RWPE2 (cell line): Measurements from ENCODE around the gene PLPP7.

Experiments used
- ATAC-seq: fragments of 200-7000 bp; cut with Tn5 transposase; 3 replicates; pipeline ENCODE4 v1.9.1; 2021; ENCODE audit warnings: low read depth
- DNase-seq: peaks from one replicate; pipeline ENCODE4 v3.0.0-alpha.2; 2020; ENCODE audit warnings: low spot score
- H3K27ac ChIP-seq: fragments of 450-650 bp; 2 replicates; pipeline ENCODE4 v1.5.1; 2017; ENCODE audit warnings: mild to moderate bottlenecking; ENCODE audit not compliant: poor library complexity, severe bottlenecking
- H3K27me3 ChIP-seq: fragments of 250-450 bp; sonication (Bioruptor Pico); 2 replicates; pipeline ENCODE4 v1.5.1; 2021; ENCODE audit warnings: mild to moderate bottlenecking, moderate library complexity; ENCODE audit not compliant: insufficient read depth, poor library complexity, severe bottlenecking
- H3K36me3 ChIP-seq: fragments of 250-450 bp; sonication (Bioruptor Pico); 2 replicates; pipeline ENCODE4 v1.5.1; 2020; ENCODE audit warnings: low read depth, mild to moderate bottlenecking, moderate library complexity
- H3K4me1 ChIP-seq: fragments of 250-450 bp; sonication (Bioruptor Pico); 2 replicates; pipeline ENCODE4 v1.5.1; 2021; ENCODE audit warnings: mild to moderate bottlenecking, moderate library complexity; ENCODE audit not compliant: insufficient read depth, poor library complexity, severe bottlenecking
- H3K4me3 ChIP-seq: fragments of 250-450 bp; sonication (Bioruptor Pico); 2 replicates; pipeline ENCODE4 v1.5.1; 2021; ENCODE audit warnings: mild to moderate bottlenecking, moderate library complexity; ENCODE audit not compliant: severe bottlenecking
- H3K9me3 ChIP-seq: fragments of 250-450 bp; sonication (Bioruptor Pico); 2 replicates; pipeline ENCODE4 v1.5.1; 2021; ENCODE audit warnings: mild to moderate bottlenecking, moderate library complexity; ENCODE audit not compliant: severe bottlenecking
- CTCF ChIP-seq: fragments of 450-650 bp; IDR thresholded peaks from one replicate; pipeline ENCODE4 v1.5.1; 2017; ENCODE audit warnings: mild to moderate bottlenecking, moderate library complexity; ENCODE audit not compliant: poor library complexity, severe bottlenecking

PLPP7 gene

GRCh38 chr9:131276891-131277286 lies 12.6 kb upstream of the PLPP7 start:
- DNase-seq (no peak), ATAC-seq (no peak)
- Histone ChIP-seq H3K9me3 (no peaks in the 10 kb centered on the region), H3K4me3 (peak overlapping the region; percentile 61), H3K27me3 (peaks cover 26% of the 10 kb centered on the region), H3K36me3 (no peaks in the 10 kb centered on the region), H3K27ac (no peak overlapping the region), H3K4me1 (no peaks in the 10 kb centered on the region)
- TF ChIP-seq CTCF: no peak

GRCh38 chr9:131277287-131277909 lies 12.1 kb upstream of the PLPP7 start:
- Histone ChIP-seq H3K4me3 (peak overlapping the region; percentile 61), H3K9me3 (no peaks in the 10 kb centered on the region), H3K36me3 (no peaks in the 10 kb centered on the region), H3K4me1 (no peaks in the 10 kb centered on the region), H3K27ac (no peak overlapping the region), H3K27me3 (peaks cover 31% of the 10 kb centered on the region)
- ATAC-seq: no peak; the same call in 2 of the 3 replicates
- no peak for TF ChIP-seq CTCF
- no peak for DNase-seq

GRCh38 chr9:131277910-131278701 lies 11.4 kb upstream of the PLPP7 start:
- peak overlapping the region; percentile 61 for H3K4me3 ChIP-seq
- H3K36me3 ChIP-seq: no peaks in the 10 kb centered on the region
- H3K4me1 ChIP-seq: no peaks in the 10 kb centered on the region
- H3K27ac ChIP-seq: no peak overlapping the region
- no peak for TF ChIP-seq CTCF
- ATAC-seq: peak; percentile 74
- DNase-seq: no peak
- H3K27me3 ChIP-seq: peaks cover 38% of the 10 kb centered on the region
- H3K9me3 ChIP-seq: no peaks in the 10 kb centered on the region

- no peak for ATAC-seq
- H3K4me1 ChIP-seq: no peaks in the 10 kb centered on the region
- no peak overlapping the region for H3K27ac ChIP-seq
- H3K36me3 ChIP-seq: no peaks in the 10 kb centered on the region
- DNase-seq: no peak
- no peak overlapping the region for H3K4me3 ChIP-seq
- H3K9me3 ChIP-seq: no peaks in the 10 kb centered on the region
- no peak for TF ChIP-seq CTCF
- peaks cover 44% of the 10 kb centered on the region for H3K27me3 ChIP-seq
These were observed 10.8 kb upstream of the PLPP7 start for GRCh38 chr9:131278702-131279111.
